Measurements from ENCODE around the gene BCLAF1.

- no peak for TF ChIP-seq POLR2A (IDR thresholded peaks at IDR 0.05)
- no peak for TF ChIP-seq CTCF (IDR thresholded peaks at IDR 0.05)
Measured at GRCh38 chr6:136262940-136263339, 26.7 kb downstream of the BCLAF1 start.
